ENCODE results near the gene LINC01488.

DNA sequence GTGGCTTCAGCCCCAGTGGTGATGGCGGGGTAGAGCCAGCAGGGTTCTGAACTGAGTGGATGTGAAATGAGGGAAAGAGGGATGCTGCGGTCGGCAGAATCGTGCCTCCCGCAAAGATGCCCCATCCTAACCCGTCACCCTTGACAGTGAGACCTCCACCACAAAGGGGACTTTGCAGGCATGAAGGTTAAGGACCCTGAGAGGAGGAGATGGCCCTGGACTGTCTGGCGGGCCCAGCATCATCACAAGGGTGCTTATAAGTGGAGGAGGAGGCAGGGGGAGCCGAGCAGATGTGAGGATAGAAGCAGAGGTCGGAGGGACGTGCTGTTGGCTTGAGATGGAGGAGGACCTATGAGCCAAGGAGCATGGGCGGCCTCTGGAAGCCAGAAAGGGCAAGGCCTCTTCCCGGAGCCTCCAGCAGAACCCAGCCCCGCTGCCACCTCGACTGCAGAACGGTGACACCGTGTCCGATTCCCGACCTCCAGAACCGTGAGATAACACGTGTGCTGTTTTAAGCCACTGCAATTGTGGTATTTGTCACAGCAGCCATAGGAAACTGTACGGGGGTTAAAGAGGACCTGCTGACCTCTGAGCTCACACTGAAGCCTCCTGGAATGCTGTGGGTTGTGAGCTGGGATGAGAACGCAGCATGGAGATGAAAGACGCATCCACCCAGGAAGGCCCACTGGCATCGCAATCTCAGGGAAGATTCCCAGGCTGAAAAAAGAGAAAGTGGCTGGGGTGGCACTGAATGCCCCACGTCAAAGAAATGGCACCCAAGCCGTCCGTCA lies 10.9 kb downstream of the LINC01488 start:
- no peak for TF ChIP-seq NAIF1 (CRISPR knock-in tag; IDR thresholded peaks at IDR 0.05; ENCODE audit: borderline replicate concordance)
- TF ChIP-seq RXRA (CRISPR knock-in tag; IDR thresholded peaks at IDR 0.05) = no peak
- TF ChIP-seq TAF1 (CRISPR knock-in tag; IDR thresholded peaks at IDR 0.05) = no peak
- no peak for TF ChIP-seq NFE2L1 (CRISPR knock-in tag; IDR thresholded peaks at IDR 0.05; ENCODE audit: borderline replicate concordance)
- TF ChIP-seq ZNF274 (CRISPR knock-in tag; IDR thresholded peaks at IDR 0.05) = no peak
